ENCODE measurements around the gene MRPS18A. TPM values are rescaled to one million over a fixed set of nuclear protein-coding genes. Genes with fewer than 3 reads are reported as not detected.

MRPS18A gene
- total and polyA plus RNA-seq, 9 of the 15 experiments (the other 6 are each of a cell fraction or from before 2014, with no cell fraction given) = 87.5 to 243 (median 125) TPM

- TF ChIP-seq UBTF (IDR thresholded peaks at IDR 0.05; ENCODE audit: borderline replicate concordance in 1 of 2, low read depth in 2 of 2, low read length in 2 of 2) (peak; percentile 68 to 84; a peak in 2 of 4 replicates), FOXK1 (CRISPR knock-in tag; IDR thresholded peaks at IDR 0.05; ENCODE audit: borderline replicate concordance) (peak; percentile 86; the same call in 1 of the 2 replicates), ZKSCAN3 (CRISPR knock-in tag; IDR thresholded peaks at IDR 0.05) (no peak), NFRKB (IDR thresholded peaks at IDR 0.05; ENCODE audit: low read depth) (peak; percentile 97), DPF2 (IDR thresholded peaks at IDR 0.05) (peak; percentile 78), PYGO2 (tag; IDR thresholded peaks at IDR 0.05) (0 out of 2 replicates have a peak, but pooled peaks have one; percentile 2), NCOA4 (IDR thresholded peaks at IDR 0.05; ENCODE audit: partially characterized antibody) (no peak), HLTF (IDR thresholded peaks at IDR 0.05) (peak; percentile 89; the same call in 1 of the 2 replicates)
Observed at GRCh38 chr6:43628393-43629103, 59.0 kb downstream of the MRPS18A start (continued).
